GM21390 (cell line): ENCODE data around the gene ARMS2.

Experiments used
- ATAC-seq: cut with Tn5 transposase; IDR thresholded peaks from one replicate; pipeline ENCODE4 v1.9.1; 2021; ENCODE audit not compliant: unreplicated experiment

The ARMS2 gene

DNA sequence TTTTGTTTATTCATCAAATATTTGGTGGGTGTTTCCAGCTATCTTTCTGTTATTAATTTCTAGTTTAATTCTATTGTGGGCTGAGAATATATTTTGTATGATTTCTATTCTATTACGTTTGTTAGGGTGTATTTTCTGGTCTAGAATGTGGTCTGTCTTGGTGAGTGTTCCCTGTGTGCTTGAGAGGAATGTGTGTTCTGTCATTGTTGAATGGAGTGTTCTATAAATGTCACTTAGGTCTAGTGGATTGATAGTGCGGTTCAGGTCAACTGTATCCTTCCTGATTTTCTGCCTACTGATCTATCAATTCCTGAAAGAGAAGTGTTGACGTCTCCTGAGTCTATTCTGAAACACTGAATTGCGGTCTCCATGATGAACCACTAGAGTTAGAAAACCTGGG lies 15.4 kb downstream of the ARMS2 start:
- no peak for ATAC-seq

DNA sequence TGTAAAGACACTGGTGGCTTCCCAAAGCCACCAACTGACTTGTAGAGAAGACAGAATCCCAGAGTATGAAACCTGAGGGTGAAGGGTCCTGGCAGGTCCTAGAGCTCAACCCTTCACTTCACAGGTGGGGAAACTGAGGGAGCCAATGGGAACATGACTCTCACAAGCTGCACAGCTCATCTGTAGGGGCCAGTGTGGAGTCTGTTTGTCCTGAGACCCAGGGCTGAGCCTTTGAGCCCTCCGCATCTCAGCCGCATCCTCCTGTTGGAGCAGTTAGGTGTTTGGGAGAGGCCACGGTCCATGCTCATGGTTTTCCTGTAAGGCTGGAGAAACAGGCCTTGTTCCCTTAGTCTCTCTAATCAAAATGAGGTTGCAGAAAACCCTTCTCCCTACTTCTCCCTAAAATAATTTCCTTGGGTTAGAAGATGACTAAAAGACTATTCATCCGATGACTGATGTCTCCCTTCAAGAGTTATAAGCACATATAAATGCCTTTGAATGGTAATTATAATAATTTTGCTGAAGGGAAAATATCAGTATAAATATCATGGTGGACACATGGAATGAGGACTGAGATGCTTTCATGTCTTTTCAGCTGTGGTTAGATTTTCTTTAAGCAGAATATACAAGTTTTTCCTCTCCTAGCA lies 17.2 kb downstream of the ARMS2 start:
- ATAC-seq = no peak

- ATAC-seq = no peak
Observed at GRCh38 chr10:122473116-122473515, 18.7 kb downstream of the ARMS2 start.

DNA sequence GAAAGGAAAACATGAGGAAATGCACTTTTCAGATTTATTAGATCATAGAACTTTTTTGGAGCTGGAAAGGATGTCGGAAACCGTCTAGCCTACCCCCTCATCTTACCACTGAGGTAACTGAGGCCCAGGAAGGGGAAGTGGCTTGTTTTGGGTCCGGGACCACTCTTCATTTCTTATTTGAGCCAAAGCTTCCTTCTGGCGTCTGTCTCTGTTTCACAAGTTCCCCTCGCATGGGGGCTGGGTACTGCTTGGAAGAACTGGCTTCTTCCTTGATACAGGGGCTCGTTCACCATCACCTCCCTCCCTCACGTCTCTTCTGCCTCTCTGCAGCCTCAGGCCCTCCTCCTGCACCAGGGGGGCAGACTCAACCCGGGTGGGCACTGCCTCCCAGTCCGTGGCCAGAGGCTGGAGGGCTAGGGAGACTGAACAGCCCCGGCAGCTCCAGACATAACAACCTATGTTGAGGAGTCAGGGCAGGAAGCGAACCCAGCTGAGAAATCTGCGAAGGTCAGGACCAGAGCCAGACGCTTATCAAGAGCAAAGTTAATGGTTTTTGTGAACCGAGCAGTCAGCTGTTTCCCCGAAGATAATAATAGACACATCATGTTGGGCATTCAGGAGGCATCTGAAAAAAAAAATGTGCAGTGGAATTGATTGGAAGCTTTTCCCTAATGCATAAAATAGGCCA lies 19.8 kb downstream of the ARMS2 start:
- no peak for ATAC-seq

DNA sequence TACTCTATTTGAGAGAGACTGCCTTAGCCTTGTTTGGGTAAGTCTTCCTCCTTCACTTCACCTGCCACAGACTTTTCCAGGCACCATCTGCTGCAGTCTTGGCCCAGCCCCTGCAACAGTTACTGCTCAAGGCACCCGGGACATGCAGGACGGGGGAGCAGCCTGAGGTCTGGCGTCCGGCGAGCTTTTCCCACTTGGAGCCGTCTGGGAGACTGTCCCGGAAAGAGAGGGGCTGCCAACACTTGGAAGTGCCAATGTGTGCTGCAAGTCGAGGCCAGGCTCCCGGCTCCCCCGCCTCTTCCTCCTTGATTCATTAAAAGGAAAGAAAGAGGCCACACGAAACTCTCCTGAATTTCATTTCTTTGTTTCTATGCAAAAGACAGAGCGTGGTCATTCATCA lies 20.6 kb downstream of the ARMS2 start:
- no peak for ATAC-seq

- ATAC-seq = no peak
Observed at GRCh38 chr10:122475591-122476332, 21.3 kb downstream of the ARMS2 start.

- ATAC-seq = no peak
Observed at GRCh38 chr10:122476333-122476695, 21.9 kb downstream of the ARMS2 start.

- ATAC-seq = no peak
Observed at GRCh38 chr10:122477436-122477835, 23.0 kb downstream of the ARMS2 start.

DNA sequence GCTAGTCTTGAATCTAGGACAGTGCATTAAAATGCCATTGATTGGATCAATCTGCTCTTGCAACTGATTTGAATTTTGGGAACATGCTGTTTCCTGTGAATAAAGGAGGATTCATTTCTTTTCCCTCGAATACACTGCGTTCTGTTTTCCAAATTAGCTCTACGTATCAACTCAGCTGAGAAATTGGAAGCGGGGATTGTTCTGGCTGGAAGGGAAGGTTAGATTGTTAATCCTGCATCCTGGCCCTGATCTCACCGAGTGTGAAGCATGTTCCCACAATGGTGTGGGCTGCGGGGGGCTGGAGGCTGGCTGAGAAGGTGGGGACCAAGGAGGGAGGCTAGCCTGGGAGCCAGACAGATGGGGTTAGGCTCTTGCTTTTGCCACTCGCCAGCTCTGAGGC lies 24.5 kb downstream of the ARMS2 start:
- no peak for ATAC-seq

DNA sequence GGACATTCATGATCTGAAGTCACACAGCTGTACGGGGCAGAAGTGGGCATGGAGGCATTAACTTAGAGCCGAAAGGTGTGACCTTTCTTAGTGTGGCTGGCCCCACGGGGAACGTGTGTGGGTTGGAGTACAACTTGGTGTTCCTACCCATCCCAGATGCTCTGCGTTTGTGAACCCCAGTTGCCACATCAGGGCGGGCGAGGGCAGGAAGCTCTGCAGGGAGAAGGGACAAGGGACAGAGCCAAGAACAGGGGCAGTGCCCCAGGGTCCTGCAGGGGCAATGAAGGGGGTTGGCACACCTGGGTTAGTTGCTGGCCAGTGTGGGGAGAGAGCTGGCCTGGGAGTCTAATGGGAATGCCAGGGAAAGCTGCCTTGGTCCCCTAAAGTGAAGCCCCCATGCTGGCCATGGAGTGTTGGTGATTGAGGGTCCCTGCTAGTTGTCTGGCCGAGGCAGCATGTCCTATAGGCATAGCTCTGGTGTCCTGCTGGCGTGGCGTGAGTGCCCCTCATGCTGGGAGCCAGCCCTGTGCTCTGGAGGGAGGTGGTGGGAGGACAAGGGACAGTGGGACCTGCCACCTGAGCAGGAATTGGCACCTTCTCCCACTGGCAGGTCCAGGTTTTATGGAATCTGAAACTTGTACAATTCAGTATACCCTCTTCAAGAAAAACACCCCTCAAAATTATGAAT lies 25.8 kb downstream of the ARMS2 start:
- no peak for ATAC-seq

DNA sequence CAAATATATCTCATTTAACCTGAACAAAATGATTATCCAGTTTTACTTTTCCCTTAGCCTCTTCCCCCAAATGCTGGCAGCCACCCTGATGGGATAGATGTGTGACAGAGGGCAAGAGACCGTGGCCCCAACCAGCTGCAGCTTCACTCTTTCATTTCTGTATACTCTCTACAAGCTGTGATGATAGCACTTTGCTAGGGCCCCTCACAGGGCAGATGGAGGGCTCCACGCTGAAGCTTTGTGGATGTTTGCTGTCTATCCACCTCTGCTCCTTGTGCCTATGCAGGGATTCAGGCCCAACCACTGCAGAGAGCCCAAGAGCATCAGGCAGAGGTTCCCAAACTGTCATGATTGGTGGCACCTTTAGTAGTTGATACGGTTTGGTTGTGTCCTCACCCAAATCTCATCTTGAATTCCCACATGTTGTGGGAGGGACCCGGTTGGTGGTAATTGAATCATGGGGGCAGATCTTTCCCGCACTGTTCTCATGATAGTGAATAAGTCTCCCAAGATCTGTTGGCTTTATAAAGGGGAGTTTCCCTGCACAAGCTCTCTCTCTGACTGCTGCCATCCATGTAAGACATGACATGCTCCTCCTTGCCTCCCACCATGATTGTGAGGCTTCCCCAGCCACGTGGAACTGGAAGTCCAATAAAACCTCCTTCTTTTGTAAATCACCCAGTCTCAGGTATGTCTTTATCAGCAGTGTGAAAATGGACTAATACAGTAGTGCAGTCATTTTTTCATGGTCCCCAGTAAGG lies 27.0 kb downstream of the ARMS2 start:
- no peak for ATAC-seq

GRCh38 chr10:122484276-122485060 lies 30.0 kb downstream of the ARMS2 start:
- no peak for ATAC-seq

DNA sequence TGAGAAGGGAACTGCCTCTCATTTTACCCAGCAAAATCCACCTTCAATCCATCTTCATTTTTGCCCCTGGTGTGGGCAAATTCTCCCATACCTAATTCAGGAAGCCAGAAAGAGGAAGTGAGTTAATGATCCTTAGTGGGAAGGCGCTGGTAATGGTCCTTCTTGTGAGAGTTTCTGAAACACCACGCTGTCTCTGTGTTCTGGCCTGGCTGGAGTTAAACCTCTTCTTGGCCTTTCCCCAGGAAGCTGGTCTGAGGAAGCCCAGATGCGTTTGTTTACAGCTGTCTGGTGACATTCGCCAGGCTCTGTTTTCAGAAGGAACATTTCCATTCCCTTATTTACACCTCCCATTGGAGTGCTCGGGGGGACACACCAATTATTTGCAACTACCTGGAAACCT lies 31.2 kb downstream of the ARMS2 start:
- ATAC-seq = no peak

- ATAC-seq = no peak
Observed at GRCh38 chr10:122486406-122487080, 32.1 kb downstream of the ARMS2 start.

DNA sequence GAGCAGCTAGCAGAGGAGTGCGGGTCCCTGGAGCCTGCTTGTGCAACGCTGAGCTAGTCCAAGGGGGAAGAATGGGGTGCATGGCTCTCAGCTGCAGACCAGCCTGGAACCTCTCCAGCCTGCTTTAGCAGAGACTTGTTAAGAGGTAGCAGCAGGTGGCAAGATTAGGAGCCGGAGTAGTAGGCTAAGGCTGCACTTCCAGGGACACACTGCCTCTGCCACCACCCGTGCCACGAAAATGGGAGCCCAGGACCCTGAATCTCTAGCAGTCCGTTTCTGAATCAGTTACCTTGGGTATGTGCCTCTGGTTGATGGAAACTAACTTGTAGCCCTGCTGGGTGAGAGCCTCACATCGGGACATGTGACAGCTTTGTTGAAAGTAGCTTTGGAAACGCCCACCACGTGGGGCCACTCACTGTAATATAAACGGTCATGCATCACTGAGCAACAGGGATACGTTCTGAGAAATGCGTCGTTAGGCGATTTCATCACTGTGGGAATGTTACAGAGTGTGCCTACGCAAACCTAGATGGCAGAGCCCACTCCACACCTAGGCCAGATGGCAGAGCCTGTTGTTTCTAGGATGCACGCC lies 32.8 kb downstream of the ARMS2 start:
- no peak for ATAC-seq

GRCh38 chr10:122490268-122490667 lies 35.8 kb downstream of the ARMS2 start:
- ATAC-seq = no peak

DNA sequence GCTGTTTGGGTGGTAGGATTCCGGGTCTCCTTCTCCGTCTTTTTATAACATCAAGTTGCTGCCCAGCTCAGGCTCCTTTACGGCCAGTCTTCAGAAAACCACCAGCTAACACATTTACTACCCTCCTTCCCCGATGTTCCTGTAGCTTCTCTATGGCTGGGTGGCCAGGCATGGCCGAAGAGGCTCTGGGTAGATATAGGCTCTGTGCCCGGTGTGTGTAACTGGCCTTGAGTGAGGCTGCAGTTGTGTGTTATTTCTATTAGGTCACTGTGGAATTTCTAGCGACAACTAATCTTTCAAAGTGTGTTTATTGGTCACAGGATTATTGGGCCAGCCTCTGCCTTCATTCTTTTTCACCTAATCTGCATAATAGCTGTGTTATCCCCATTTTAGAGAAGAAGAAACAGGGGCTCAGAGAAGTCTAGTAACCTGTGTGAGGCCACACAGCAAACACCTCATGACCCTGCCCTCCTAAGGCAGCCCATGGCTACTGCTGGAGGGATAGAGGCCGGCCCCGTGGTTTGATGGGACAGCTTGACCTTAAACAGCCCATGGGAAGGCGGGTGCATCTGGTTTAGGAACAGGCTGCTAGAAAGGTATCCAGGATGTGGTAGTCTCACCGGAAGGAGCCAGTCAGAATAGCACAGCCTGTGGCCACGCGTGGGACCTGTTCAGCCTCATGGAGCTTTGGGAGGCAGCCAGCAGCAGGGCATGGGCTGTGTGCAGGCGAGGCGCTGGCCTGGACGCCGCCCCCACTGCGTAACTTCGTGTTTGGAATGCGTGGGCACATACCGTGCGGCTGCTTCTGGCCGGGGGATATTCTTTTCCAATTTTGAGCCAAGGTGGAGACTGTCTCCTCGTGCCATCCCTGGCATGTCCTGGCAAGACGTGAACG lies 36.6 kb downstream of the ARMS2 start:
- ATAC-seq = no peak

- no peak for ATAC-seq
Observed at GRCh38 chr10:122492006-122492405, 37.6 kb downstream of the ARMS2 start.
